Esophagus squamous epithelium (tissue), 4 donors: ENCODE measurements around the gene SFMBT1.

Experiments
- CTCF ChIP-seq, 6 experiments: fragments of 450-650 bp in 4 of 6; fragments of 200-600 bp in 2 of 6; sonication (generic) in 2 of 6; IDR thresholded peaks; one replicate each; pipeline ENCODE4 v1.5.1; 2016 to 2019; ENCODE audit warnings: antibody characterized with exemption in 6 of 6, mild to moderate bottlenecking in 4 of 6, moderate library complexity in 4 of 6
- POLR2A ChIP-seq, 4 donors: fragments of 450-650 bp; IDR thresholded peaks; one replicate each; pipeline ENCODE4 v1.6.1; 2017; ENCODE audit warnings: antibody characterized with exemption in 4 of 4, mild to moderate bottlenecking in 4 of 4, moderate library complexity in 3 of 4

- TF ChIP-seq CTCF (IDR thresholded peaks at IDR 0.05) (no peak), POLR2A (IDR thresholded peaks at IDR 0.05) (no peak)
These were observed 36.9 kb upstream of the SFMBT1 start for GRCh38 chr3:53082736-53083135.
